NCI-H1105 (cell line): ENCODE measurements around the gene ARHGEF28.

Experiments used
- DNase-seq: peaks from one replicate; lab custom pipeline; 2025; lab: John Stamatoyannopoulos, UW

ARHGEF28 gene

DNA sequence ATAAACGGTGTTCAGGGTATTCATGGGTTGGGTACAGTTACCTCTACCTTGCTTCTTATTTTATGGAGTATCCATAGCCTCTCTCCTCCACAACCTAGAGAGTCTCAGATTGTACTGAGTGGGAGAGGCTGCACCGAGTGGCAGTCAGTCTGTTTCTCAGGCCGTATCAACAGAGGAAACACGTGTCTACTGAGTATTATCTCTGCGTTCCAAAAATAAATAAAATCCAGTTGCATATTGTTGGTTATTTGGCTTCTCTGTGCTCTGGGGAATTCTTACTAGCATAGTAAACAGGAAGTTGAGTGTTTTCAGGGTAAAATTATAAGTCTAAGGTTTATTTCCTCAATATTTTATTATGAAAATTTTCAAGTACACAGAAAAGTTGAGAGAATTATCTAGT, 231.0 kb downstream of the ARHGEF28 start:
- no peak for DNase-seq

DNA sequence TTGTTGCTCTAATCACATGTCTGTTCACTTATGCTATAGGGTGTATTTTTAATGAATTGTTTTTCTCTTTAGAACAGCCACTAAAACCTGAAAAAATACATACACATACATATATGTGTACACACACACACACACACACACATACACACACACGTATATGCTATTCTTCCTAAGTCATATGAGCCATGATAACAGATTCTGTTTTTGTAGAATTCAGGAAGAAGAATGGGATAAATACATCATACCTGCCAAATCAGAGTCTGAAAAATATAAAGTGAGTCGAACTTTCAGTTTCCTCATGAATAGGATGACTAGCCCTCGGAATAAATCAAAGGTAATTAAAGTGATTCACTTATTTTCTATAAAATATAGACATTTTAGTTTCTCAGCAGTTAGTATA, 231.4 kb downstream of the ARHGEF28 start:
- no peak for DNase-seq

DNA sequence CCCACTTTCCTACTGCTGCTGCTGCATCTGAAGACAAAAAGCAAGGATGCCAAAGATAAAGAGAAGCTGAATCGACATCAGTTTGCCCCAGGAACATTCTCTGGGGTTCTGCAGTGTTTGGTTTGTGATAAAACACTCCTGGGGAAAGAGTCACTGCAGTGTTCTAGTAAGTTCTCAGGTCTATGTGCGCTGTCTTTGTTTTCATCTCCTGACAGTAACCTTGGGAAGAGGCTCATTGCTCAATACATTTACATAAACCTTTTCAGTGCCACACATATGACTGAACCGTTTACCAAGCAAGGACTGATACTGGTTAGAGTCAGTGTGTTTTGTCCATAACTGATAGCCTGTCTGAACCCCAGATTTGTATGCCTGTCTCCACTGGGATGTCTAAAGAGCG, 232.1 kb downstream of the ARHGEF28 start:
- no peak for DNase-seq

DNA sequence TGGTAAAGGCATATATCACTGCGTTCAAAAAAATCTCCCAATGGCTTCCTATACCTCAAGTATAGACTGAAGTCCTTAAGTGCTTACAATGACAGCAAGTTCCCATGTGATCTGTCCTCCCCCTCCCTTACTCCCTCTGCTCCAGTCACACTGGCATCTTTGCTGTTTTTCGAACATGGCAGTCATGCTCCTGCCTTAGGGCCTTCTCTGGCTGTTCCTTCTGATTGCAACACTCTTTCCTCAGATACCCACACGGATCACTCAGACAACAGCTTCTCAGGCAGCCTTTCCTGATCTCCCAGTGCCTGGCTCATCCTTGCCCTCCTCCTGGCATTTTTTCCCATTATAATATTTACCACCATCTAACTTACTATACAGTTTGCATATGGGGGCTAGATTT, 232.8 kb downstream of the ARHGEF28 start:
- no peak for DNase-seq

DNA sequence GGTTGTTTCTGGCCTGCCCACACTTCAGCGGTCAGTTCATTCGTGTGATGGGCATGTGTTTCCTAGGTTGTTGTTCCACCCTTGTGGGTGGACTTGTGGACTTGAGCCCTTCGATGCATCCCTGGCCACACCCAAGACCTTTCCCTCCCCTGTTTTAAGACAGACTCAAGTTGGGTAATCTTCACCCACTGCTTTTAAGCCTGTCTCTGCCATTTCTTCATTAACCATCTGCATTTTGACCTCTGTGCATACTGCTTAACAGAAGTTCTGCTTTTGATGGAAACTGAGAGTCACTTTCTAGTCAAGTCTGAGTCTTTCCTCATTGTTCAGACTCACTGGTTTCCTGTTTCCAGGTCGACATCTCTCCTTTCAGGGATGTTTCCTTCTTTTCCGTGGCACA, 233.7 kb downstream of the ARHGEF28 start:
- DNase-seq, result no peak

DNA sequence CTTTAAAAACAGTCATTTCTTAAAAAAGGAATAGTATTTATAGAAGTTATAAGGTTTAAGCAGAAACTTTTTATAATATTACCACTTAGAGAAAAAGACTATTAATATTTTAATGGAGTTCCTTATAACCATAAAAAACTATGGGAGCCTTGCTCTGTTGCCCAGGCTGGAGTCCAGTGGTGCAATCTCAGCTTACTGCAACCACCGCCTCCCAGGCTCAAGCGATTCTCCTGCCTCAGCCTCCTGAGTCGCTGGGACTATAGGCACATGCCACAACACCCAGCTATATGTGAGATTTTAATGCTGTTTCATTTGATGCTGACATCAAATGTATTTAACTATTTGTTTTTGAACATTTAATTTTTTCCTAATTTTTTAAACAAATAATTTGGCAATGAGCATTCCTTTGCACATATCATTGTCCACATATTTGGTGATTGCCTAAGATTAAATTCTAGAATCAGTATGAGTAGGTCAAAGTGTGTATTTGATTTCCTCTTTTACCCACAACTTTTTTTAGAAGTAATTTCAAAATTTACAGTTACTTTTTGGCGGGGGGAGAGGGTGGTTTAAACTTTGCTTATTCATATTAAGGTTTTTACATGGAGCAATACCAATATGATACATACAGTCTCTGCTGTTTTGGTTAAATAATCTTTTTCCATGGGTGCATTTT, 235.5 kb downstream of the ARHGEF28 start:
- DNase-seq, result no peak

DNA sequence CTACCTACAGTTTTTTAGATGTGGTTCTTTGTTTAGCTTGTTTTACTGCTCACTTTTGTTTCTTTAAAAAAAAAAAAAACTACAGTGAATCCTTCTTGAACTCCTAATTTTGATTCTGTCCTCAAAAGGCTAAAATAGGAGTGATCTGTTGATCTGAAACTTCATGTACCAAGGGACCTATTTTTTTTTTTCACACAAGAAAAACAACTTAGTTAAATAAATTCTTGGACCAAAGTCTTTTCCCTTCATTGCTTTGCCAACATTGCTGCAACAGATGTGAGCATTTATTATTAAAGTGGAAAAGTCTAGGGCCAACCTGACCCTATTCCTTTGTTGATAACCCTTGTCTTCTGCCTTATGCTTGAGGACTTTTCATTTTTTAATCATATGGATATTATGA, 236.8 kb downstream of the ARHGEF28 start:
- DNase-seq, result no peak

DNA sequence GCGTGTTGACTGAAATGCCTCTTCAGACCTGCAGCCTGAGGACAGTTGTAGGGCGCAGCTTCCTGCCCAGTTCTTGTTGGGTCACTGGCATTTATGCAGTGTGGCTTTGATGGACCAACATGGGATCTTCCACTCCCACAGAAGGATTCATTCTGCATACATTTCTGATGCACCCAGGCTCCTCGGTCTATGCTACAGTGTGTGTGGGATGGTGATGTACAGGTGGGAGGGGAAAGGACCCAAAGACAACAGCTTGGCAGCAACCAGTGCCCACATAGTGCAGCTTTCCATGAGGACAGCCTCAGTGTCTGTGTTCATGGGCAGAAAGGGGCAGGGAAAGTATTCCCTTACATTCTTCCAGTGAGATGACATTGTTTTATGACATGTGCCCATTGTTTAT, 237.9 kb downstream of the ARHGEF28 start:
- DNase-seq, result no peak

DNA sequence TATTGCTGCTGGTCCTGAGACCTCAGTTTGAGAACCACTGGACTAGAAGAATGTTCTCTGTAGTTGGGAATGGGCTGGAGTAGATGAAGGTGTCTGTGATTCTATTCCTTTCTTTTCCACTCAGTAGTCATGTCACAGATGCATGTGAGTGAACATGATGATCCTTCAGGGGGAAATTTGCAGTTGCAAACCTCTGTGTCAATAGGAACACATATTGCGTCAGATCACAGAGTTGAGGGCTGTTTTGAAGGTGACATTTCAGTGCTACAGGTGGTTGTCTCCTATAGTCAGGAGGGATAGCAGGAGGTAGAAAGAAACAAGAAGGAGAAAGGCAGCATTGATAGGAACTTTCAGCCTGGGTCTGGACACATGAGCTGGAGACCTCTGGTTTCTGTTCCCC, 239.3 kb downstream of the ARHGEF28 start:
- no peak for DNase-seq

DNA sequence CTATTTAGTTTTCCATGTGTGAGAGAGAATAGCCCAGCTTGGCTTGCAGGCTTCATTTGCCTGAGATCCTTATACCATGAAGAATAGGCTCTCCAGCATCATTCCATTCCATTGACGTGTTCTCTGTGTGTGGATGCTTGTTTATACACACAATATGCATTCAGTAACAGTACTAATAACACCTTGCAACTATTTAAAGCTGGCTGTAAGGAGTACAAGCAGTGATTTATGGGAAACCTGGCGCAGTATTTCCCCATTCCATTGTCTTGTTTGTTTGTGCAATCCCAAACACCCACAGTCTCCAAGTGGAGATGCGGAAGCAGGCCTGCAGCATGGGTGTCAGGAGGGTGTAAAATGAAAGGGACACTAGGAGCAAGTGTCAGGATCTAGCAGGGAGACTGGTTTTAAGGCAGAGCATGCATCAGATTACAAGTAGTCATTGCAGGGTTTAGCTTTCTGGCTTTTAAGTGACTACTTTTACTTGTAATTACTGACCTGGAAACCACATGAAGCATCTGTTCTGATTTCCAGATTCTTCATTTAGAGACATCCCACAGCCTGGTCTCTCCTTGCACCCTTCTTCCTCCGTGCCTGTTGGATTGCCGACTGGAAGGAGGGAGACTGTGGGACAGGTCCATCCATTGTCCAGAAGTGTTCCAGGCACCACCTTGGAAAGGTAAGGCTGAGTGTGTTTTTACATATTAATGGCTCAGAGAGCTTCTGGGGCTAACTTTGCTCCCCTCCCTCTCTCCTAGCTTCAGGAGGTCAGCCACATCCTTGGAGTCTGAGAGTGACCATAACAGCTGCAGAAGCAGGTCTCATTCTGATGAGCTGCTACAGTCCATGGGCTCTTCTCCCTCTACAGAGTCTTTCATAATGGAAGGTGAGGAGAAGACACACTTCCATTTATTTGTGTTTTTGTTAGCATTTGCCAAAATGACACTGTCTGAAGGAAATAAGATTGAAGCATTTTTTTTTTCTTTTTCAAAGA, 241.6 kb downstream of the ARHGEF28 start:
- no peak for DNase-seq

DNA sequence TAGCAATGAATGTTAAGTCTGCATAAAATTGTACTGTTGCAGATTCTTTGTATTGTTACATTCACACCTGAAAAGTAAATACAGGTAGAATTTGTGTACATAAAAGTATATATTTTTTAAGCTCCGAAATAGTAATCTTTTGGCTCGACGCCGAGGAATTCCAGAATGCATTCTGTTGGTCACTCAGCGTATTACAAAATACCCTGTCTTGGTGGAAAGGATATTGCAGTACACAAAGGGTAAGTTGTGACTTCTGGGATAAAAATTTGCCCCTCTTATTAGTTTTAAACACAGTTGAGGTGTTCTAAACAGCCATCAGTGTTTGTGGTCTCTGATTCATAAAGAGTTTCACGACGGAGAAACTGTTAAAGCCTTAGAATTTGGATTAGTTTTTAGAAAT, 257.6 kb downstream of the ARHGEF28 start:
- no peak for DNase-seq

DNA sequence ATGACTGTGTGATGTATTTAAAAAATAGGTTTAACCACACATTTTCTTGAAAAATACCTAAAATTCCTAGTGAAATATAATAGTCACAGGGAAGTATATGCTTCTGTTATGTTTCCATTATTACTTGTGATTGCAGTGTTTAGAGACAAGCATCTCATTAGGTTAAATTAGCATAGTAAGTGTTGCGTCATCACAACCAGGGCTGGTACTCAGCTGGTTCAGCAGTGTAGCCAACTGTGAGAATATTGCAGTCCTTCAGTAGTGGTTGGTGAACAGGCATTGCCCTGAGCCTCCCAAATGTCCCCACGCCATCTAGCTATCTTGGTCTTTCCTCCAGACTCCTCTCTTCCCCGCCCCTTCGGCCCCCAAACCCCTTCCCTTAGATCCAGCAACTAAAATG, 261.7 kb downstream of the ARHGEF28 start:
- no peak for DNase-seq

DNA sequence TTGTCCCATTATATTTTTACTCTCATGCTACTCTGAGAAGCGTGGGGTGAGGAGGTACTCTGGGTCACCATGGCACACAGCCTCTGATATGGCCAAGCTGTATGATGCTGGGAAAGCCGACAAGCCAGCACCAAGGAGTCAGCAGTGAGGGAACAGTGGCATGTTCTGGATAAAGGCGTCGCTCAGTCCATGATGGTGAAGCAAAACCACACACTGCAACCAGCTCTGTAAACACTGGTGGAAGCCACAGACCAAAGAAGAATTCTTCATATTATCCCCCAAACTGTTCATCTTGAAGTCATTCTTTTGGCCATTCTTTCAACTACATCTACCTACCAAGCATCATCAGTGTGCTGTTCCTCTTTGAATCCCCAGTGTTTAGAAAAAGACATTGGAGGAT, 264.6 kb downstream of the ARHGEF28 start:
- no peak for DNase-seq

DNA sequence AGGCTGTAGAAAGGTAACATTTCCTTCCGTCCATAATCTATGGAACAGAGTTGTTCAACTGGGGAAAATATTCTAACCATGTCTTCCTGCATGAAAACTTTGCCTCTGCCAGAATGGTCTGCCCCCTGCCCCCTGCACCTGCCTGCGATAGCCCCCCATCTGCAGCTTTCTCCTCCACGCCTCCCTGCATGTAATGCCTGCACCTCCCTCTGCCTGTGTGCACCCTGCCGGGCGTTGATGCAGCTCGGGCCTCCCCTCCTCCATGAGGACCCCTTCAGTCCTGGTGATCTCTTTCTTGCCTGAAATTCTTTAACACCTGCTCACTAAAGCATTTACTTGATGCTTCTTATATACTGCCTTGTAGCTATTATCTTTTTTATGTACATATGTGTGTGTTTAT, 266.2 kb downstream of the ARHGEF28 start:
- no peak for DNase-seq

DNA sequence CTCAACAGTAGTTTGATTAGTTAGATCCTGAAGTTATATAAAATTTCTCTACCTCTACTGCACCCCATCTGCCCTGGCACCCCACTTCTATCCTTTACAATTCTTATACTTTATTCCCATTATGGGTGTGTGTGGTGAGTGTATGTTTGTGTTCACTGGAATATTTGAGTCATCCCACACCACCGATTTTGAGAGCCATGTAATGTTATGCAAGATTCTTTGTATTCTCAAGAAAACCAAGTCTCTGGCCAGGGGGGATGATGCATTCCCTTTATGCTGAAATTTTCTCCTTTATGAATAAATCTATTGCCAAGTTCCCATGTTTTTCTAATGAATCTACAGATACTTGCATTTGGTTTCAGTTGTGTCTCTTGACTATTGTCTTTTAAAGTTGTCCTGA, 266.8 kb downstream of the ARHGEF28 start:
- DNase-seq, result no peak

DNA sequence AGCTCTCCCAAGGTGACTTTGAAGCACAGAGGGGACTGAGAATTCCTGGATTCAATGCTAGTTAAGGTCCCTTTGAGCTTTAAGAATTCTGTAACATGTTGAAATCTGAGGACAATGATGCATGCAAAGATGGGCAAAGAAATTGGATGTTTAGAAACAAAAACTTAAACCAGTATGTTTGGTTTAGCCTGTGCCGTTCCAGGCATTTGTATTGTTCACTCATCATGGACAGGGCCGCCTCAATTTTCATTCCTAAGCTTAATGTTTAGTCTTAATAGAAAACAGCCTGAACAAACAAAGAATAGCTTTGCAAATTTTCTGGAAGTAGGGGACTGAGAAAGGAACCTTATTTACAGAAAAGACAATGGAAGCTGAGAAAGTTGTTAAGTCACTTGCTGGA, 267.8 kb downstream of the ARHGEF28 start:
- no peak for DNase-seq

DNA sequence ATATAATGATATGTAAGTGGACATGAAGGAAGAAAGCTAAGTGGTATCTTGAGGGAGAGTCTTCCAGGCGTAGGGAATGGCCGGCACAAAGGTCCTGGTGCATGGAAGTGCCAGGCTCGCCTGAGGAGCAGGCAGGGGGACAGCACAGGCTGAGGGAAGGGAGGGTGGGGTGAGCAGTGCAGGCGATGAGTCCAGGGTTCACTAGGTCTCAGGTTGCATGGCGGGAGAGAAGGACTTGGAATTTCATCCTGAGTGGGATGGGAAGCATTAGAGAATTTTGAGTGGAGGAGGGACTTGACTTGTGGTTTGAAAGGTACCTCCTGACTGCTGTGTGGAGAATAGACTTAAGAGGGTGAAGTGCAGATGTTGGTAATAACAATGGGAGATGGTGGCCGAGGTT, 268.9 kb downstream of the ARHGEF28 start:
- DNase-seq, result no peak

DNA sequence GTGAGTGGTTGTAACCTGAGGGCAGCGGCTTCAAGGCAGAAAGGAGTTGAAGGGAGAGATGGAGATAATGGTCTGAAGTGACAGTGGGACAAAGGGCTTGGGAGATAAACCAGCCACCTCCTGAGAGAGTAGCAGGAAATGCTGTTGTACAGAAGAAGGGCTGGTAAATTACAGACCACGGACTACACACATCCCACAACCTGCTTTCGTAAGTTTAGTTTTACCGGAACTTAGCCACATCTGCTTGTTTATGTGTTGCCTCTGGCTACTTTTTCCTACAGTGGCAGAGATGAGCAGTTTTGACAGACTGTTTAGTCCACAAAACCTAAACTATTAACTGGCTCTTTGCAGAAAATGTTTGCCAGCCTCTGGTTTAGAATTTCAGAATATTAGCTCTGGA, 269.5 kb downstream of the ARHGEF28 start:
- no peak for DNase-seq

DNA sequence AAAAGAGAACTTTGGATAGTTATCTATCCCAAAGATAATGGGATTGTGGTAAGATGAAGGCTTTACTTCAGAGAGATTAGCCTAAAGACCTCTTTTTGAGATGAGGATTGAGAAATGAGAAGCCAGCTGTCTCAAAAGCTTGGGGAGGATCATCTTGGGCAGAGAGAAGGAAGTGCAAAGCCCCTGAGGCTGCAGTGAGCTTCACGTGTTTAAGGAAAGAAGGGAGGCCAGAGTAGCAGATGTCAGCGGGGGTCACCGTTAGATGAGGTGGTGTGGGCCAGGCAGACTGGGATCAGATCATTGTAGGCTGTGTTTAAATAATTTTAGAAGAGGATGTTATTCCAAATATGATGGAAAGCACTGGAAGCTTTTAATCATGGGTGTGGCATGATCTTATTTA, 270.1 kb downstream of the ARHGEF28 start:
- DNase-seq, result no peak

DNA sequence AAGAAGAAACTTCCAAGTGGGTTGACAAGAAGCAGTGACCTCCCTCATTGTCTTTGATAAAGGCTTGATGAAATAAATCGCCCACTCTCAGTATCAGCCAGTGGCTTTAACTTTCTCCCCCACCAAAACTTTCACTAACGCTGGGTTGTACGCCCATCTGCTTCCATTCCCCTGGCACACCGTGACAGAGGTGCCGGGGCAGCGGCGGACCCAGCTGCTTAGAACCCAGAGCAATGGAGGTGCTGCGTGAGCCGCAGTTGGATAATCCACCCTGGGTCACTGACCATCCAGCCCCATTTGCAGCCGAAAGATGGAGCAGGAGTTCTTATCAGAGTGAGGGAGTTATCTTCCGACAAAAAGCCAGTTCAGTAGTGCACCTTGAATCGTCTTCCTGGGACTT, 270.7 kb downstream of the ARHGEF28 start:
- DNase-seq, result no peak

DNA sequence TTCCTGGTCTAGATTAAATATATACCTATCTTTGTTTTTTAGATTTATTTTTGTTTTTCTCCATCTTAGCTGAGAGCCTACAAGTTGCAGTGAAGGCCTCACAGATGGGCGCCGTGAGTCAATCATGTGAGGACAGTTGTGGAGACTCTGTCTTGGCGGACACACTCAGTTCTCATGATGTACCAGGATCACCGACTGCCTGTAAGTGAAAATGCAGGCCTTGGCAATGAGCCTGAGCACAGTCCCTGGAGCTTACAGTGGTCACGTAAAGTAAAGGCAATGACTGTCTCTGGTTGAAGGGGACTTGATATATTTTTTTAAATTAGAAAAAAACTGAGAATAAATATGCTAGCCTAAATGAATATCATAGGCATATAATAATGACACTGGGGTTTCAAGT, 271.9 kb downstream of the ARHGEF28 start:
- DNase-seq, result no peak

DNA sequence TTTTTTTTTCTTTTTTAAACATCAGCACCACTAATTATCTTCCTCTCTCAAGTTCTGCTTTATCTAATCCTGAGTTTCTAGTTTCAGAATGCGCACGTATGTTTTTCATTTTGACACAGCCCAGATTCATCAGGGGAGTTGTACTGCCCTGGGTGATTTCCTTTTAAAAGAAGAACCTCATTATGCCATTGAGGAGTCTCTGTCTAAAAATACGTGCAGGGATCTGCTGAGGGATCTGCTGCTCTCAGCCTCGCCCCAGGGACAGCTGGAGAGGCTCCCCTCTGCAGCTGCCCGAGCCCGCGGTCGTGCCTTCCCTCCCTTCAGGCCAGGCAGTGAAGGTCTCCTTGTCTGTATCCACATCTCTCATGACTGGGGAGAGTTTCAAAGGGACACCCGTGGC, 273.1 kb downstream of the ARHGEF28 start:
- no peak for DNase-seq

DNA sequence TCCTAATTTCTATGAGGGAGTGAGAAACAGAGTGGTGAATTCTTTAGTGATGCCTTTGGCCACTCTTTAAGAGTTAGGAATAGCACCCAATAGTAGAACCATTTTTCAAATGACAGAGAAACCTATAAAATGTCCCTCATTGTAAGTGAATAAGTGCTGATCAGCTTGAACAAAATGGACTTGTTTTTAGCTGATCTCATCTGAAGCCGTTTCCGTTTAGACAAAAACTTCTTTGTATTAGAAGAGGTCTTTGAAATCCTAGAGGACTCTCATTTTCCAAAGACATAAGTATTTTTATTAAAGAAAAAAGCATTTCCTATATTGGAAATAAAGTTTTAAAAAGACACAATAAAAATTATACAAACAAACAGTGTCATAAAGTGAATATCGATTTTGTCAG, 273.9 kb downstream of the ARHGEF28 start:
- no peak for DNase-seq

DNA sequence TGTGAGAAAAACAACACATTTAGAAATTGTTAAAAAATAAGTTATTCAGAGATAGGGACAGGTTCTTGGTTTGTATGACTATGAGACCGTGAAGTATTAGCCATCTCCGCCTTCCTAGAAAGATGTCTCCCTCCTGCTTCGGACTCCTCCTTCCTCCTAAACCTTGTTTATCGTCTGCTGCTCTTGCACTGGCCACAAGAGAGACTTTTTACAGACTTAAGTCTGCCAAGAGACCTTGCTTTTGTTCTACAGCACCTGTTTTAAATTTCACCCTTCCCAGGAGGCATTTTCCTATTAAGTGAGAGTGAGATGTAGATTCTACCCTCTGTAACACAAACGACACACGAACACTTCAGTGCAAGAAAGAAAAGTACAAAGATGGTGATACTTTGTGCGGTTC, 274.6 kb downstream of the ARHGEF28 start:
- DNase-seq, result no peak
